IMR-90 (cell line): ENCODE results near the gene TBC1D17. TPM values are rescaled to one million over a fixed set of nuclear protein-coding genes. Genes with fewer than 3 reads are reported as not detected.

Experiments
- ATAC-seq: fragments of 200-7000 bp; cut with Tn5 transposase; 2 replicates; pipeline ENCODE4 v1.9.1; 2020; ENCODE audit warnings: low read depth, mild to moderate bottlenecking, moderate library complexity
- BruUV-seq: library from RNA; stranded (reverse); fragments of 400-500 nt; replicated peaks from 2 replicates; lab custom pipeline; 2021; lab: Mats Ljungman, UMichigan
- CTCF ChIA-PET: fragments of 300-600 bp; formaldehyde crosslinking; extraction: SDS; loops from one replicate; lab custom pipeline; 2021; ENCODE audit warnings: antibody characterized with exemption; lab: Yijun Ruan, JAX
- POLR2A ChIA-PET: fragments of 300-600 bp; sonication (Branson Sonifier 250); formaldehyde crosslinking; loops from one replicate; lab custom pipeline; 2022; ENCODE audit warnings: antibody characterized with exemption; ENCODE audit not compliant: unreplicated experiment; lab: Charles Lee
- DNase-seq: peaks from one replicate; pipeline ENCODE4 v3.0.0; 2013
- H2AFZ ChIP-seq: replicated peaks from 2 replicates; pipeline ENCODE3; 2013; ENCODE audit warnings: low read length, mild to moderate bottlenecking; ENCODE audit not compliant: poor library complexity
- H2AK5ac ChIP-seq: 2 replicates; pipeline ENCODE4 v1.6.1; 2013; ENCODE audit warnings: low read depth, low read length, inconsistent platforms
- H2AK9ac ChIP-seq: replicated peaks from 2 replicates; pipeline ENCODE3; 2013; ENCODE audit warnings: mild to moderate bottlenecking, low read depth, low read length, moderate library complexity; ENCODE audit not compliant: poor library complexity
- H2BK120ac ChIP-seq: 2 replicates; pipeline ENCODE4 v1.6.1; 2013; ENCODE audit warnings: low read depth, low read length, inconsistent platforms
- H2BK15ac ChIP-seq: 3 replicates; pipeline ENCODE4 v1.6.1; 2013; ENCODE audit warnings: low read depth, low read length, inconsistent platforms
- H2BK20ac ChIP-seq: 2 replicates; pipeline ENCODE4 v1.6.1; 2013; ENCODE audit warnings: low read depth, mild to moderate bottlenecking, inconsistent platforms, low read length, moderate library complexity
- H2BK5ac ChIP-seq: 2 replicates; pipeline ENCODE4 v1.6.1; 2013; ENCODE audit warnings: mild to moderate bottlenecking, low read depth, low read length, inconsistent platforms; ENCODE audit not compliant: poor library complexity, severe bottlenecking
- H3K14ac ChIP-seq: replicated peaks from 2 replicates; pipeline ENCODE4 v1.6.1; 2013; ENCODE audit warnings: low read depth, low read length, inconsistent platforms
- H3K18ac ChIP-seq: 2 replicates; pipeline ENCODE4 v1.6.1; 2013; ENCODE audit warnings: low read depth, low read length, control low read depth
- H3K23ac ChIP-seq: 2 replicates; pipeline ENCODE4 v1.6.1; 2013; ENCODE audit warnings: low read depth, low read length, inconsistent platforms
- H3K27ac ChIP-seq: 2 replicates; pipeline ENCODE4 v1.5.1; 2013; ENCODE audit warnings: mild to moderate bottlenecking, control low read depth, low read length; ENCODE audit not compliant: insufficient read depth
- H3K27me3 ChIP-seq: 2 replicates; pipeline ENCODE4 v1.6.1; 2013; ENCODE audit warnings: low read length; ENCODE audit not compliant: control insufficient read depth, insufficient read depth
- H3K36me3 ChIP-seq: 2 replicates; pipeline ENCODE4 v1.6.1; 2013; ENCODE audit warnings: low read length, mixed read lengths; ENCODE audit not compliant: control insufficient read depth, insufficient read depth
- H3K4ac ChIP-seq: 2 replicates; pipeline ENCODE4 v1.6.1; 2013; ENCODE audit warnings: low read depth, low read length, inconsistent platforms
- H3K4me1 ChIP-seq: 2 replicates; pipeline ENCODE4 v1.6.1; 2013; ENCODE audit warnings: low read length, mixed read lengths; ENCODE audit not compliant: control insufficient read depth, insufficient read depth
- H3K4me2 ChIP-seq: 2 replicates; pipeline ENCODE4 v1.6.1; 2013; ENCODE audit warnings: low read depth, mild to moderate bottlenecking, control low read depth, low read length, moderate library complexity
- H3K4me3 ChIP-seq: 2 replicates; pipeline ENCODE4 v1.5.1; 2013; ENCODE audit warnings: low read depth, mild to moderate bottlenecking, control low read depth, low read length, moderate library complexity; ENCODE audit not compliant: insufficient read depth
- H3K56ac ChIP-seq: 2 replicates; pipeline ENCODE4 v1.6.1; 2013; ENCODE audit warnings: low read length, inconsistent platforms; ENCODE audit not compliant: insufficient read depth; ENCODE audit errors: extremely low read depth
- H3K79me1 ChIP-seq, 2 experiments: 2 replicates each; pipeline ENCODE4 v1.6.1; 2013; ENCODE audit warnings: low read length in 2 of 2, inconsistent platforms in 1 of 2, low read depth in 1 of 2
- H3K9ac ChIP-seq: 2 replicates; pipeline ENCODE4 v1.6.1; 2013; ENCODE audit warnings: low read depth, low read length, control low read depth
- H3K9me1 ChIP-seq: 2 replicates; pipeline ENCODE4 v1.6.1; 2013; ENCODE audit warnings: low read length, inconsistent platforms; ENCODE audit not compliant: insufficient read depth
- H3K9me3 ChIP-seq: 2 replicates; pipeline ENCODE4 v1.6.1; 2013; ENCODE audit warnings: low read length; ENCODE audit not compliant: control insufficient read depth, insufficient read depth
- H4K20me1 ChIP-seq: 2 replicates; pipeline ENCODE4 v1.6.1; 2013; ENCODE audit warnings: low read length, inconsistent platforms; ENCODE audit not compliant: insufficient read depth
- H4K5ac ChIP-seq: 2 replicates; pipeline ENCODE4 v1.6.1; 2013; ENCODE audit warnings: mild to moderate bottlenecking, low read depth, low read length, control low read depth
- H4K8ac ChIP-seq, 2 experiments: 2 replicates each; pipeline ENCODE4 v1.6.1; 2013; ENCODE audit warnings: low read depth in 2 of 2, low read length in 2 of 2, control low read depth in 1 of 2, inconsistent platforms in 1 of 2
- H4K91ac ChIP-seq: 2 replicates; pipeline ENCODE4 v1.6.1; 2013; ENCODE audit warnings: low read depth, low read length, inconsistent platforms; ENCODE audit not compliant: insufficient read depth
- CEBPB ChIP-seq: IDR thresholded peaks from 2 replicates; pipeline ENCODE4 v1.6.1; 2012; ENCODE audit warnings: low read depth, low read length, improper control_type of control experiment
- CHD1 ChIP-seq: IDR thresholded peaks from 2 replicates; pipeline ENCODE4 v1.6.1; 2012; ENCODE audit warnings: low read depth, low read length, improper control_type of control experiment
- ELK1 ChIP-seq: fragments of 150-350 bp; IDR thresholded peaks from 2 replicates; pipeline ENCODE4 v1.6.1; 2016; ENCODE audit warnings: low read depth, mild to moderate bottlenecking, low read length, moderate library complexity, borderline replicate concordance
- MXI1 ChIP-seq: IDR thresholded peaks from 2 replicates; pipeline ENCODE4 v1.6.1; 2012; ENCODE audit warnings: low read depth, mild to moderate bottlenecking, low read length, moderate library complexity, borderline replicate concordance
- POLR2A ChIP-seq: IDR thresholded peaks from 2 replicates; pipeline ENCODE4 v1.6.1; 2012; ENCODE audit warnings: mild to moderate bottlenecking, low read depth, low read length
- WGBS, 2 experiments: methylation state at CpG; one replicate each; pipeline versions ENCODE4 v1.1.5 to v1.1.7; 2013; ENCODE audit warnings: missing lambda C conversion rate in 2 of 2; ENCODE audit not compliant: insufficient read length in 1 of 2; ENCODE audit errors: extremely low coverage in 2 of 2; 5-methylcytosine and 5-hydroxymethylcytosine counted together
- dilution Hi-C: fragments of 300-500 bp; cut with HindIII; formaldehyde crosslinking; loops from one replicate; pipeline ENCODE4 v1.14.3; 2018; ENCODE audit warnings: low sequenced_read_pairs; ENCODE audit not compliant: unreplicated experiment
- in situ Hi-C: fragments of 300-500 bp; cut with MboI; formaldehyde crosslinking; loops from 3 replicates; pipeline ENCODE4 v1.14.3; 2019; ENCODE audit warnings: low sequenced_read_pairs, inconsistent platforms, mixed read lengths
- intact Hi-C: fragments of 100-400 bp; cut with micrococcal nuclease; formaldehyde crosslinking; loops from 2 replicates; pipeline ENCODE4 v1.10.0; 2022
- polyA plus RNA-seq, 3 experiments: library from polyadenylated mRNA; depleted of rRNA; stranded (reverse); fragments of >200 nt; gene quantifications; 2 replicates each; pipeline ENCODE4 v1.2.3, GENCODE V29; 2012; ENCODE audit warnings: low replicate concordance in 1 of 3
- total RNA-seq: library from RNA; depleted of rRNA; stranded (reverse); fragments of >200 nt; gene quantifications from 2 replicates; pipeline ENCODE4 v1.2.3, GENCODE V29; 2012

The TBC1D17 gene
- total and polyA plus RNA-seq, 2 of the 4 experiments (the other 2 are of a cell fraction), result 1.1 to 27.8 TPM

- ChIA-PET POLR2A (no interaction called here), CTCF (no interaction called here)
- no peak within 1 kb of the TSS; the same call in 1 of the 2 replicates for H3K23ac ChIP-seq
- H3K9me1 ChIP-seq, result no peaks in the 10 kb centered on the region
- peak within 1 kb of the TSS; percentile 87 for H2AFZ ChIP-seq
- no peaks in the 10 kb centered on the region for H3K79me1 ChIP-seq
- H2BK120ac ChIP-seq, result peak within 1 kb of the TSS; percentile 83
- H3K18ac ChIP-seq, result no peak within 1 kb of the TSS
- H2AK9ac ChIP-seq, result peak within 1 kb of the TSS; percentile 87
- TF ChIP-seq ELK1, result no peak
- no peak for TF ChIP-seq POLR2A
- no peak for TF ChIP-seq MXI1
- TF ChIP-seq CHD1, result no peak
- TF ChIP-seq CEBPB, result no peak
- H3K4ac ChIP-seq, result peak within 1 kb of the TSS; percentile 61
- no peak within 1 kb of the TSS for H2BK5ac ChIP-seq
- H3K36me3 ChIP-seq, result no peaks in the 10 kb centered on the region
- peak within 1 kb of the TSS; percentile 69 to 70; a peak in 2 of 4 replicates for H4K8ac ChIP-seq
- H3K27me3 ChIP-seq, result peaks cover 5% of the 10 kb centered on the region; the same call in 1 of the 2 replicates
- in situ Hi-C loops (no loop called here), dilution Hi-C loops (no loop called here), intact Hi-C loops (no loop called here)
- peaks cover 8% of the 10 kb centered on the region for H3K4me1 ChIP-seq
- 0 out of 2 replicates have a peak within 1 kb of the TSS, but pooled peaks have one; percentile 30 for H3K4me2 ChIP-seq
- peak; percentile 42 for DNase-seq
- H3K9ac ChIP-seq, result no peak within 1 kb of the TSS
- H3K9me3 ChIP-seq, result no peaks in the 10 kb centered on the region
- peak within 1 kb of the TSS; percentile 68; the same call in 1 of the 2 replicates for H3K14ac ChIP-seq
- H4K91ac ChIP-seq, result peak within 1 kb of the TSS; percentile 59
- 0 out of 2 replicates have a peak within 1 kb of the TSS, but pooled peaks have one; percentile 37 for H4K5ac ChIP-seq
- no TSS peak for BruUV-seq
- H2AK5ac ChIP-seq, result peak within 1 kb of the TSS; percentile 75
- no peak within 1 kb of the TSS for H3K27ac ChIP-seq
- H2BK15ac ChIP-seq, result peak within 1 kb of the TSS; percentile 78; the same call in 1 of the 3 replicates
- peak; percentile 21; the same call in 1 of the 2 replicates for ATAC-seq
- H3K4me3 ChIP-seq, result no peak within 1 kb of the TSS
- no peaks in the 10 kb centered on the region for H4K20me1 ChIP-seq
- WGBS, 2 experiments, result 74% methylated on average over 5 of the region's 20 CpGs; no CpG with 5 or more reads in 1 of the 2 experiments
- H2BK20ac ChIP-seq, result peak within 1 kb of the TSS; percentile 62
- H3K56ac ChIP-seq, result no peak within 1 kb of the TSS
Measured at GRCh38 chr19:49896863-49897621, 19.5 kb downstream of the TBC1D17 start, which contains the start of gene IL4I1. Gene IL4I1 (minus strand): TSS chr19:49896887. CDS start chr19:49896160, 727 bp downstream.
